SK-N-MC (cell line): ENCODE measurements around the gene CACNA1B.

Source experiments
- EZH2 ChIP-seq: fragments of 200-600 bp; sonication (generic); IDR thresholded peaks from one replicate; pipeline ENCODE4 v1.6.1; 2017; ENCODE audit warnings: antibody characterized with exemption
- FOXP2 ChIP-seq: optimal IDR thresholded peaks from 2 replicates; pipeline ENCODE3; 2011; ENCODE audit warnings: mild to moderate bottlenecking, moderate library complexity; ENCODE audit not compliant: insufficient read depth; ENCODE audit errors: extremely low read length, control extremely low read depth
- POLR2AphosphoS5 ChIP-seq: IDR thresholded peaks from 2 replicates; pipeline ENCODE4 v1.6.1; 2012; ENCODE audit warnings: mild to moderate bottlenecking, low read depth, low read length, borderline replicate concordance

DNA sequence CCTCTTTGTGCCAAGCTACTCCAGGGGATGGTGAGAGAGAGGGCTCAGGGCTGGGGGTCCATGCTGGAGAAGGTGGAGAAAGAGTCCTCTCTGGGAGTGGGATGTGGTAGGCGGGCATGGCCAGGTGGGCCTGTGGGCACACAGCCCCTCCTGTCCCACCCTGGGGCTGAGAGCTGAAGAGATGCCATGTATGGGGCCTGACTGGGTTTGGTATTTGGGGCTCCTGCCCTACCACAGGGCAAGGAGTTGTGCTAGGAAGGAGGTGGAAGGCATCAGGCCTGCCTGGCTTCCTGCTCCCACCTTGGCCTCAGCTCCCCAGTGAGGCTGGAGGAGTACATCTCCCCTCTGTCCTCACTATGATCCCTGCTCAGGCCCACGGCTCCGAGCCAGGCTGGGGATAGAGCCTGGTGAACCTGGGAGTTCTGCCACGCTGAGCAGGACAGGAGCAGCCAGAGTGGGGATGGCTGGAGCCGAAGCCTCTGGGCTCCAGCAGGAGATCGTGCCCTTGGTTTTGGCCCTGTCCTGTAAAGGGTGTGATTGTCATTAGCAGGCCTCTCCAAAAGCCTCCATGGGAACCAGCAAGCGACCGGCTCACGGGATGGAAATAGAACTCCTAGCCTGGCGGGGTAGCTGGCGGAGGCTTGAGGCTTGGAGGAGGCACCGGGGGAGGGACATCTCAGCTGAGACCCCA is 75.5 kb downstream of the CACNA1B start:
- TF ChIP-seq POLR2AphosphoS5 (no peak), EZH2 (no peak), FOXP2 (no peak)
